GM18520 (cell line): ENCODE data around the gene RPS6KA2.

Source experiments
- ATAC-seq: cut with Tn5 transposase; IDR thresholded peaks from one replicate; pipeline ENCODE4 v1.9.1; 2021; ENCODE audit not compliant: unreplicated experiment

RPS6KA2 gene

DNA sequence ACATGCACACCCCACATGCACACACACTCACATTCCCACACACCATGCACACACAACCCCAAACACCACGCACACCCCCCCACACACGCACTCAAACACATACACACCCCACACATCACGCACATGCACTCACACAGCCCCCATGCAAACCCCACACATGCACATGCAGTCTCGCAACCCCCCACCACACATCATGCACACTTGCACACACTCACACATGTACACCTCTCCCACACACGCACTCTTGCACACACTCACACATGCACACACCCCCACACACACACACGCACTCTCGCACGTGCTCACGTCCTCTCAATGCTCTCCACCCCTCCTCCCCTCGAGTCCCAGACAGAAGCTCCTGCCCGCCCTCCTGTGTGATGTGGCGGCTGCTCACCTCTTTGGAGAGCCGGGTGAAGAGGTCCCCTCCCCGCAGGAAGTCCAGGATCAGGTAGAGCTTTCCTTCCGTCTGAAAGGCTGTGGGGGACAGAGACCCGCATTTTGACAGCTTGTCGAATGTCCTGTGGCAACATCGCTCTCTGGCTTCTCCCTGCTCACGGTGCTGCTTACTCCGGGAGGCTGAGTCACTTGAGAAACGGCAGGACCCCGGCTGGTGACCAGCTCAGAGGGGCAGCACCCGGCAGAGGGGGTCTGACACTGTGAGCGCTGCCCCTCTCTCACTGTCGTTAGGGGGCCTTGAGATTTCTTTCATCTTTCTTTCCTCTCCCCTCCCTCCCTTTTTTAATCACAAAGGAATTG lies 119.1 kb downstream of the RPS6KA2 start:
- ATAC-seq: no peak

DNA sequence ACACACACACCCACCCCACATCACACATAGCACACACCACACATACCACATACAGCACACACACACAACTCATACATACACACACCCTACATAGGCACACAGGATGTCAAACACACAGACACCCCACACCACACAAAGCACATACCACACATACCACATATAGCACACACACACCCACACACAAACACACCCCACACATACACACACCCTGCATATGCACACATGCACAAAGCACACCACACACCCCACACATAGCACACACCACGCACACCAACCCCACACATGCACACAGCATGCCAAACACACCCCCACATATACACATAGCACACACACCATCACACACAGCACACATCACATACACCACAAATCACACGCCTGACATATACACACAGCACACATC lies 119.7 kb downstream of the RPS6KA2 start:
- no peak for ATAC-seq

DNA sequence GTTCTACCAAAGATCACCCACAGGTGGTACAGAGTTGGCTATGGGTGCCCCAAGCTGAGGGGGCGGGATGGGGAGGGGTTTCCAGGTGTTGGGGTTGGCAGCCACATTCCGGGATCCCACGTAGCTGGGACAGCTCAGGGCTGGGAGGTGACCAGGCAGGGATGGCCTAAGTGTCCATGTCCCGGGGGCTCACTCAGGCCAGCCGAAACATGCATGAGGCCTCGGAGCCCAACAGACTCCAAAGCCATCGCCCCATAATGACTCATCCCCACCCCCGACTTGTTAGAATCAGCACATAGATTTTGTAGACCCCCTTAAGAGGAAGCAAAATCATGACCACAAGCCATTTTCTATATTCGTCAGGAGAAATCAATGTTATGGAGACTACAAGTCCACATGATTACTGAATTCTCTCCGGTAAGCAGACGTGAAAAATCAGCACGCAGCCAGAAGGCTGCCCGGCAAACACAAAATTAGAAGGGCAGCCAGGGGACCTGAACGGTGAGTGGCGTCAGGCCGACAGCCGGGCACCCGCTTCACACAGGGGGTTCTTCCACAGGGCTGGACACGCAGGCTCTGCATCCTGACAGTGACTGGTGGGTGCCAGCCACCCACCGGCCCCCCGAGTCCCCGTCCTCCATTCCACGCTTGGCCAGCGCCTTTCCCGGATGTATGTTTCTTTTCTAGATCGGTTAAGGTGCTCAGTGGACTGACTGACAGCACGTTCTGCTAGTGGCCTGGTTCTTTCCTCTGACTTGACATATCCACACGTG lies 121.7 kb downstream of the RPS6KA2 start:
- ATAC-seq: no peak

DNA sequence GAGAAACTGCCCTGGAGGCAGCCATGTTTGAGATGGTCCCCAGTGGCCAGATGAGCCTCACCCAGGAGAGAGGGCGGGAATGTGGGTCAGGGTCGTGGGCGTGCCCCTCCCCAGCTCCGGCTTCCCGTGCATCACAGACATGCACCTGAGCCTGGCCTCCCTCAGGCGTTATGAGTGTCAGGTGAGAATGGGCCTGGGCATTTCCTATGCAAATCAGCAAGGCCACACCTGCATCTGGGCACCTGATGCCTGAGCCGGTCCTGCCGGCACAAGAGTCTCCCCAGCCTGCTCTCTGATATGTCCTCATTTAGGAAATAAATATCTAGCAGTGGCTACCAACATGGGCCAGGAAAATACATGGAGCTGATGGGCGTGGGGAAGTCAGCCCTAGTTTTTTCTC lies 123.0 kb downstream of the RPS6KA2 start:
- ATAC-seq: no peak

DNA sequence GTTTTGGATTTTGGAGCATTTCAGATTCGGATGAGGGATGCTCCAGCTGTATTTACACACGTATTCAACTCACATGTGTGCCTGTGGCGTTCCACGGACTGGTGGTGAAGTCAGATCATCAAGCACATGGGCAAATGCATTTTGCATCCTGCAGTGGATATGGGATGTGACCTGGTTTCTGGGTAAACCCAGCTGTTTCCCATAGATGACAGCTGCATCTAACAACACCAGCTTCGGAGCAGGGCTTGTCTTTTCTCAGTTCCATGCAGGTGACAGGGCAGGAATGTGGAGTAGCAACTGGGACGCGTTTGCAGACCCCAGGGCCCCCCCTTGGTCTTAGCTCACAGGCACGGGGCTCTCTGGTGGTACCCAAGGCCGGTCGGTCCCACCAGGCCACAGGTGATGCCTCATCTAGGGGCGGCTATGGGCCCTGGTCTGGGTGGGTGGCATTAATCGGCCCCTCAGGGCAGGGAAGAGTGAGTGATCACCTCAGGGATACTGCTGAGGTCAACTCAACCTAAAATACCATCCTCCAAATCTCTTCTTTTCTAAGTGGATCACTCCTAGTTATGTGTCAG lies 123.8 kb downstream of the RPS6KA2 start:
- ATAC-seq: no peak

DNA sequence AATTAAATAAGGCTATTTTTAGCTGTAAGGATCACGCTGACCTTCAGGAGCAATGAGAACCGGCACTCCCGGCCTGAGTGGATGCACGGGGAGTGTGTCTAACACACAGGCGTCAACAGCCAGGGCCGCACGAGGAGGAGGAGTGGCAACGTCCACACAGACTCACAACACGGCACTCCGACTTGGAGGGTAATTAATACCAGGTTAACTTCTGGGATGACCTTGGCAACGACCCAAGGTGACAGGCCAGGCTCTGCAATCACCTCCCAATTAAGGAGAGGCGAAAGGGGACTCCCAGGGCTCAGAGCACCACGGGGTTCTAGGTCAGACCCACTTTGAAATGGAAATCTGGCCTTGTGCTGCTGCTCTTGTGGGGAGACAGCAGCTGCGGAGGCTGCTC lies 124.6 kb downstream of the RPS6KA2 start:
- ATAC-seq: no peak

DNA sequence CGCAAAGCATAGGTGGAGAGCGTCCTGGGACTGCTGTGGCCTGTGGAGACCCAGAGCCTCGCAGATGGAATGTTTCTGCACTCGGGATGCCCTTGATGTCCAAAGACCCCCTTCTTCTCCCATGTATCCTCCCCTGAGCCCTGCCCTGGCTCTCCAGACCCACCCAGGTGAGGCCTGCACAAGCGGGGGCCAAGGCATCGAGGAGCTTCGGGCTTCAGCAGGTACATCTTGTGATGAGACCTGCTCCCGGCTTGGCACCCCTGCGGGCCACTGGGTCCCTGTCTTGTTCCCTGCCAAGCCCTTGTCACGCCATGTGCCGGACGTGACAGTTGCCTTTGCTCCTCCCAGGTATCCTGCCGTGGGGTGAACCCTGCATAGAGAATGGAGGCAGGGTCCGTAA lies 125.8 kb downstream of the RPS6KA2 start:
- ATAC-seq: no peak

DNA sequence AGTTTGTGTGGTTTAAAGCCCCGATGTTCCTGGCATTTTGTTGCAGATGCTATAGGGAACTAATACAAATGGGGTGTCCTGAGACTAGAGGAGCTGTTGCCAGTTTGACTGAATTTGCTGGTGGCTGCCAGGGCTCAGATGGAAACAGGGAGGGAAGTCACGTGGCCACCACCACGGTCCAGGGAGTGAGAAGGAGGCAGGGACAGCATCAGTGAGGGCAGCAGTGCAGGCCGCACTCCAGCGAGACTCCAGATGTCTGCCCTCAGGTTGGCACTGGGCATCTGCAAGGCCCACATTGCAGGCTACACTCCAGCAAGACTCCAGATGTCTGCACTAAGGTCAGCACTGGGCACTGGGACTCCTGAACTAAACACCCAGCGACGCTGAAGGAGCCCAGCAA lies 126.8 kb downstream of the RPS6KA2 start:
- ATAC-seq: no peak

DNA sequence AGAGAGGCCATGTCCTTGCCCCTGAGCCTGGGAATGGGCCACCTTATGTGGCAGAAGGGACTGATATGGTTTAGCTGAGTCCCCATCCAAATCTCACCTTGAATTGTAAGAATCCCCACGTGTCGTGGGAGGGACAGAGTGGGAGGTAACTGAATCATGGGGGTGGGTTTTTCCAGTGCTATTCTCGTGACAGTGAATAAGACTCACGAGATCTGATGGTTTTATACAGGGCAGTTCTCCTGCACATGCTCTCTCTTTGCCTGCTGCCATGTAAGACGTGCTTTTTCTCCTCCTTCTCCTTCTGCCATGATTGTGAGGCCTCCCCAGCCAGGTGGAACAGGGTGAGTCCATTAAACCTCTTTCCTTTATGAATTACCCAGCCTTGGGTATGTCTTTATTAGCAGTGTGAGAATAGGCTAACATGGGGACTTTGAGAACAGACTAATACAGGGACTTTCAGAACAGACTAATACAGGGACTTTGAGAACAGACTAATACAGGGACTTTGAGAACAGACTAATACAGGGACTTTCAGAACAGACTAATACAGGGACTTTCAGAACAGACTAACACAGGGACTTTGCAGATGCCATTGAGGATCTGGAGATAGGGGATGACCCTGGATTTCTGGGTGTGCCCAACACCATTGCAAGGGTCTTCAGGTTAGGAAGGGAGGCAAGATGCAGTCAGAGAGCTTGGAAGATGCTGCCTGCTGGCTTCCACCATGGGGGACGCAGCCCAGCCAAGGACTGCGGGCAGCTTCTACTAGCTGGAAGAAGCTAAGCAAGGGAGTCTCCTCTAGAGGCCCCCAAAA lies 127.5 kb downstream of the RPS6KA2 start:
- peak; percentile 53 for ATAC-seq

DNA sequence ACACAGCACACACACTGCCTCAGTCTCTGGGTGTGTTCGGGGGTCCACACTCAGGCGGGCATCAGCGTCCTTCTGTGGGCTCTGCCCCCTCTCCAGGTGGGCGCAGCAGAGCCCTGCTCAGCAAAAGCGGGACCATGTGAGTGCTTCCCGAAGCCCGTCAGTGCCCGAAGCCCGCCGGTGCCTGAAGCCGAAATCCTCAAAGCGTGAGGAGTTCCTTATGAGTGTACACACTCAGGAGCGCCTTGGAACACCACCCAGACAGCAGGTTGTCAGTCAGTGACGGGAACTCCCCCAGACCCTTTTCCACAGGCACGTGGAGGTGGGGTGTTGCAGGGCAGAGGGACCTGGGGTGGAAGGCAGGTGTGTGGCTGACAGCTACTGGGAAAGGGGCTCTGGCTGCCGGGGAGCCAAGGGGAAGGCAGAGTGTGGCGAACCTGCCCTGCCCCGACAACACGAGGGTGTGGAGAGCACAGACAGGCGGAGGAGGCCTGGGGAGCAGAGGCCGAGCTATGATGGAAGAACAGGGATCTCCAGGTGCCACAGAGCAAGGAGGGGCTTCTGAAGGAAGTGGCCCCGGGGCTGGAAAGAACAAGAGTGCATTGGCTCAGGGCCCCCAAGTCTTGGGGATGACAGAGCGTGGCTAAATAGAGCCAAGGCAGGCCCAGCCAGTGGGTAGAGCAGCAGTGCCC lies 128.2 kb downstream of the RPS6KA2 start:
- no peak for ATAC-seq

DNA sequence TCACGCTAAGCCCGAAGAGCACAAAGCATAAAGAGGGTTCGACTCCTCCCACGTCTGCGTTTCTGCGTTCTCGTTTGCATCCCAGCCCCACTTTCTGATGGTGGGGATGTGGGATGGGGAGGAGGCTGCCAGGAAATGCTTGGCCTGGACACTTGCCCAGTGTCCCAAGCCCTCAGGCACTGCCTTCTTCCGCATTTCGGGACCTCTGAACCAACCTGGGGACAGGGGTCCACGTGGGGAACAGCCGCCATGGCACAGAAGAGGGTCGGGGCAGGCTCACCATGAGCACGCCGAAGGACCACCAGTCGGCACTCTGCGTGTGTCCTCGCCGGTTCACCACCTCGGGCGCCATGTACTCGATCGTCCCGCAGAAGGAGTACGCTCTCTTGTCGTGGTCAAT lies 128.8 kb downstream of the RPS6KA2 start:
- ATAC-seq: no peak

DNA sequence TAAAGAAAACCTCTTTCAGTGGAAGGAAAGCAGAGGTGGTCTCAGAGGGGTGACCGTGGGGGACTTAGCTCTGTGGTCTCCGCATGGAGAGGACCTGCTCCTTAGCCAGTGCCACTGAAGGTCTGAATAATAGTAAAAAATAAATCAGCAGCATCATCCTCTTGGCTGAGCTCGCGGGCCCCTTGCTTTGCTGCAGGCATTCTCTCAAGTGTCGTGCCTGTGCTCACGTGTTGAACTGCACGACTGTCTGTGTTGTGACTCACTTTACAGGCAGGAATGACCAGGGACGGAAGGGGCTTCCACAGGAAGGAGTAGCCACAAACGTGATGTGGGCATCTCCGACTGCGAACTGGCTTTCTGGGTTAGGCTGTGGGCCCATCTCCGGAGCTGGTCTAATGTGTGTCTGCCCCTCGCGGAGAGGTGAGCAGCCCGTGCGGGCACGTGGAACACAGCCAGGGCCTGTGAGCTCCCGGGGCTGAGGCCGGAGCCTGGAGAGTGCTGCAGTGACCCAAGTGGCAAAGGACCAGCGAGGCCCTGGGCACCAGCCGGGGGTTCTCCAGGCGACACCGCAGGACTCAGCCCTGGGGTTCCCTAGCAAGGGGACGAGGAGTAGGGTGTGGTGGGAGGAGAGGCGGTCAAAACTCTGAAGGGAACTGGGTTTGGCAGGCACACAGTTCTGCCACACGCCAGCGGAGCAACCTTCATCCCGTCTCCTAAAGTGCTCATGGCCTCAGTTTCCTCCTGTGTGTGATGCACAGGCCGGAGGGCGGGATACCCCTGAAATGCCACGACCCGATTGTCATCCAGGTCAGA lies 129.8 kb downstream of the RPS6KA2 start:
- no peak for ATAC-seq

DNA sequence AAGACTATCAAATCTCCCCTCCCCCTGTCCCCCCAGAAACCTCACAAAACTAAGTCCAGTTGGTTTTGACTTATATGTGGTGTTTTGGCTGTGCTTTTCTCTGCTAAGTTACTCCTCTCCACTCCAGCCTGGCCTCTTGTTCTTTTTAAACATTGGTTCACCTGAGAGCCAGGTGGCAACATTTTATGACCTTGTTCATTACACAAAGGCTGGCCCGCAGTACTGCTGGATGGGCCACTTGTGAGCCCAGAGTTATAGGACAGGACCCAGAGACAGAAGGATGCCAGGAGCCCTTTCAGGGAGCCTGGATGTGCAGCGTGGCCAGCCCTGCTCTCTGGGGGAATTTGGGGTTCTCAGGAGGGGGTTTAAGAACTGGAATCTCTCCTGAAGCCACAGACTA lies 130.6 kb downstream of the RPS6KA2 start:
- ATAC-seq: no peak

DNA sequence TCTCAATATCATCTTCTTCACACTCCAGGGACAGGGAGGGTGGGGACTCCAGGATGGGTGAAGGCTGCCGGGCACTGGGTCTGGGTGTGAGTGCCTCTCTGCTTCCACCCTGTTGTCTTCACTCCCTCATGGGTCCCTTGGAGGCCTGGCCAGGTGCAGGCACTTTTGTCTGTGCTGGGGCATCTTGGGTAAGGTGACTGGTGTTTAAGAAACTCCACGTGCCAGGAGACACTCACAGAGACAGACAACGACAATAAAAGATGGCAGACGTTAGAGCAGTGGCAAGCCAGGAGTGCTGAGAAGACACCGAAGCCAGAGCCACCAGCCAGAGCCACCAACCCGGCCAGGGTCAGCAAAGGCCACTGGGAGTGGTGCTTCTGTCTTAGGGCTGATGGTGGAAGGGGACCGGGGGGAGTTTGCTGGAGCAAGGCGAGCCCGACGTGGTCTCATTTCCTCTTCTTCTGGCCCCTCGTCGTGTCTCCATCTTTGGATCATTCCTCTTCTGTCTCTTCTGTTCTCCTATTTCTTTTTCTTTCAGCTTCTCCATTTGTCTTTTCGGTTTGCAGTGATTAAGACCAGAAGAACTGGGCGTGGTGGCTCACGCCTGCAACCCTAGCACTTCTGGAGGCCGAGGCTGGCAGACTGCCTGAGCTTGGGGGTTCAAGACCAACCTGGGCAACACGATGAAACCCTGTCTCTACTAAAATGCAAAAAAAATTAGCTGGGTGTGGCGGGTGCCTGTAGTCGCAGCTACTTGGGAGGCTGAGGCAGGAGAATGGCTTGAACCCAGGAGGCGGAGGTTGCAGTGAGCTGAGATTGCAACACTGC lies 131.3 kb downstream of the RPS6KA2 start:
- ATAC-seq: no peak

DNA sequence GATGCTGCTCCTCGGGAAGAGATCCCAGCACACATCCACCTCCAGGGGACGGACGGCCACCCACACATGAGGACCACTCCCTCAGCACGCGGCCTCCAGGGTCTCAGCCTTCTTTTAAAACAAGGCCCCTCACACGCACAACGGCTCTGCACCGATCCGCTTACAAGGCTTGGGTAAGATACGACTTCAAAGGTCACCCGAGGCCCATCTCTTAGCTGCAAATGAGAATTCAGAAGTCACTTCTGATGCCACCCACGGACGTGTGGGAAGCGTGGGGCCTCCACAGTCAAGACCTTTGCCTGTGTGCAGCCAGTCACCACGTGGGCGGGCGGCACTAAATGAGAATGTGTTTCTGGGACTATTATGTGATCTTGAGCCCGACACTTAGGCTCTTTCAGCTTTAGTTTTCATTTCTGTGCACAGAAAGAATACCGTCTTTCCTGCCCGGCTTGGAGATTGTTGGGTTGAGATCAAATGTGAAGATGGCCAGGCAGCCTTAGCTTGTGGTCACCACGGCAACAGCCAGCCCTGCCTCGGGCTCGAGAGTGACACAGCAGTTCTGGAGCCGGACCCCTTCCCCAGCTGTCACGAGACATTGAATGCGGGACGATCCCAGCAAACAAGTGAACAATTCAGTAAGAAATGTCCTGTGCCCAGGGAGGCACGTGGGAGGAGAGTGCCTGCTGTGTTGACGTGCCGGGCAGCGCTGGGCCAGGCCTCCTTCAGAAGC lies 132.1 kb downstream of the RPS6KA2 start:
- no peak for ATAC-seq

DNA sequence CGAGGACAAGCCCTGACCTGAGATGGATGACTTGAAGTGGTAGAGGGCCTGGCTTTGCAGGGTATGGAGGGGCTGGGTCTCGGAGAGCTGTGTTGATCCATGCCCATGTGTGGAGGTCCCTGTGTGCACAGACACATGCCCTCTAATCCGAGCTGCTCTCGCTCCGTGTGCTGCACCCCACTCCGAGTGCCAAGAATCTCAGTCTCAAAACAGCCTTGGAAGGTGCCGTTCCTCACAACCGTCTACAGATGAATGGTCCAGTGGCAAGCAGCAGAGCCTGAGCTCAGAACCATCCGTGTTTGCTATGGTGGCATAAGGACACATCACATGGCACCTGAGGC lies 133.0 kb downstream of the RPS6KA2 start:
- ATAC-seq: no peak

DNA sequence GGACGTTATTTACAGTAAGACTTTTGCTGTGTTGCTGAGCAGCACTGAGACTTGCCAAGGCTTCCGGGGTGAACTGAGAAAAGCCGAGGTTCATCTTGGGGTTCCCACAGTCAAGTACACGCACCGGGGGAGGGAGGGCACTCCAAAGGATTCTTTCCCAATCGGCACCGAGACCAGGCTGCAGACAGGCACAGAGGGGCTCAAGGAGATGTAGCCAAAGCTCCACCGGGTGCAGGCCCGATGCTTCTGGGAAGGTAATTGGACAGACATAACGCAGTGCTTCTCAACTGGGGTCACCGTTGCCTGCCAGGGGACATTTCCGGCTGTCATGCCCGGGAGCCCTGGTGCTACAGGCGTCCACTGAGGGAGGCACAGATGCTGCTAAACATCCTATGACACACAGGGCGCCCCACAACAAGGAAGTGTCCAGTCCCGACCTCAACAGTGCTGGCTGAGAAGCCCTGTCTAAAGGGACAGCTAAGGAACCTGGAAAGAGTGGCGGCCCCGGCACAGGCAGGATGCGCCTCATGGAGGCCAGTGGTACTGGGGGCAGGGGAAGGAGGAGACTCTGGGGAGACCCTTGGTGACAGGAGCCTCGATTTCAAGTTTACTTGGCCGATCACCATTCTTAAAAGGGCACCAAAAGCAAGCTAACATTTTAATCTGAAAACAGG lies 133.5 kb downstream of the RPS6KA2 start:
- no peak for ATAC-seq
